ENCODE measurements around the gene SLITRK3. TPM values are rescaled to one million over a fixed set of nuclear protein-coding genes. Genes with fewer than 3 reads are reported as not detected.

Gene SLITRK3
- total and polyA plus RNA-seq, 2 experiments from 2014 or later = 1.2 to 1.7 TPM

GRCh38 chr3:165243597-165243996, 47.4 kb upstream of the SLITRK3 start (continued):
- no peak for TF ChIP-seq CTCF (conservative IDR thresholded peaks at IDR 0.05; ENCODE audit: low read depth in 2 of 2)
- TF ChIP-seq JUNB (IDR thresholded peaks at IDR 0.05; ENCODE audit: unreplicated experiment) = no peak

- Mint-ChIP-seq H3K27ac (peak overlapping the region; percentile 69; the same call in 1 of the 2 replicates), H3K4me1 (peaks cover 5% of the 10 kb centered on the region; the same call in 2 of the 3 replicates), H3K27me3 (ENCODE audit: insufficient read depth, low read depth, poor library complexity) (no peaks in the 10 kb centered on the region), H3K36me3 (ENCODE audit: low read depth) (no peaks in the 10 kb centered on the region), H3K4me3 (no peak overlapping the region), H3K9me3 (no peaks in the 10 kb centered on the region)
- Histone ChIP-seq H3K9me2 (ENCODE audit: insufficient read depth) (no peaks in the 10 kb centered on the region), H3K27me3 (ENCODE audit: insufficient read depth) (no peaks in the 10 kb centered on the region), H3K4me2 (no peak overlapping the region), H3K36me3 (ENCODE audit: insufficient read depth) (no peaks in the 10 kb centered on the region), H3K79me2 (replicated peaks; ENCODE audit: insufficient read depth) (no peaks in the 10 kb centered on the region), H3K4me3 (no peak overlapping the region), H3K27ac (ENCODE audit: low read depth) (no peak overlapping the region), H3K4me1 (ENCODE audit: insufficient read depth) (peaks cover 5% of the 10 kb centered on the region), H4K20me1 (replicated peaks; ENCODE audit: insufficient read depth) (no peaks in the 10 kb centered on the region), H3F3A (replicated peaks; ENCODE audit: low read depth) (no peaks in the 10 kb centered on the region), H2AFZ (no peak overlapping the region)
- no peak for ATAC-seq
- TF ChIP-seq REST (IDR thresholded peaks at IDR 0.05; ENCODE audit: unreplicated experiment) = no peak
- TF ChIP-seq ETS1 (IDR thresholded peaks at IDR 0.05) = no peak
- no peak for DNase-seq (ENCODE audit: low spot score)
Observed at GRCh38 chr3:165233501-165234195, 37.5 kb upstream of the SLITRK3 start.

- DNase-seq (ENCODE audit: low spot score) = peak; percentile 8
- H3F3A ChIP-seq (replicated peaks; ENCODE audit: low read depth) = no peaks in the 10 kb centered on the region
- Mint-ChIP-seq H3K36me3 (ENCODE audit: low read depth) (no peaks in the 10 kb centered on the region), H3K27ac (no peak overlapping the region), H3K27me3 (ENCODE audit: insufficient read depth, low read depth, poor library complexity) (peaks cover 2% of the 10 kb centered on the region), H3K4me3 (no peak overlapping the region), H3K9me3 (no peaks in the 10 kb centered on the region), H3K4me1 (peaks cover 4% of the 10 kb centered on the region; the same call in 1 of the 3 replicates)
- H3K4me3 ChIP-seq = no peak overlapping the region
- H3K4me2 ChIP-seq = no peak overlapping the region
- no peaks in the 10 kb centered on the region for H3K27me3 ChIP-seq (ENCODE audit: insufficient read depth)
- H2AFZ ChIP-seq = no peak overlapping the region
- no peaks in the 10 kb centered on the region for H3K36me3 ChIP-seq (ENCODE audit: insufficient read depth)
- H4K20me1 ChIP-seq (replicated peaks; ENCODE audit: insufficient read depth) = no peaks in the 10 kb centered on the region
- H3K4me1 ChIP-seq (ENCODE audit: insufficient read depth) = no peaks in the 10 kb centered on the region
- no peaks in the 10 kb centered on the region for H3K79me2 ChIP-seq (replicated peaks; ENCODE audit: insufficient read depth)
- ATAC-seq = no peak
- H3K27ac ChIP-seq (ENCODE audit: low read depth) = no peak overlapping the region
- no peaks in the 10 kb centered on the region for H3K9me2 ChIP-seq (ENCODE audit: insufficient read depth)
- TF ChIP-seq CREB1 (CRISPR knock-in tag; IDR thresholded peaks at IDR 0.05; ENCODE audit: low read depth) (no peak), CTCF (conservative IDR thresholded peaks at IDR 0.05; ENCODE audit: low read depth in 2 of 2) (no peak), JUNB (IDR thresholded peaks at IDR 0.05; ENCODE audit: unreplicated experiment) (no peak), EZH2 (IDR thresholded peaks at IDR 0.05; ENCODE audit: low read depth, unreplicated experiment) (no peak)
Observed at GRCh38 chr3:165225604-165226003, 29.4 kb upstream of the SLITRK3 start.

Measured in GM23338 (cell line).